Activated naive CD4-positive, alpha-beta T cell treated with anti-CD3 and anti-CD28 coated beads, Interleukin-2, amount 50 U/mL, for 72 hours (primary cell): Measurements from ENCODE around the gene COG6. TPM values are rescaled to one million over a fixed set of nuclear protein-coding genes. Genes with fewer than 3 reads are reported as not detected.

Experiments
- ATAC-seq, 2 donors: fragments of 150-1000 bp; cut with Tn5 transposase; 2 replicates each; pipeline ENCODE4 v1.10.0; 2021; ENCODE audit warnings: mild to moderate bottlenecking in 2 of 2, moderate library complexity in 2 of 2
- DNase-seq, 2 donors: peaks; one replicate each; pipeline ENCODE4 v3.0.0; 2021 to 2022; ENCODE audit warnings: low spot score in 2 of 2
- H3K27ac Mint-ChIP-seq, 2 donors: one replicate each; pipeline ENCODE4 v1.8.0; 2022; ENCODE audit warnings: mild to moderate bottlenecking in 2 of 2, mixed read lengths in 2 of 2
- H3K36me3 Mint-ChIP-seq, 2 donors: one replicate each; pipeline ENCODE4 v1.8.0; 2022; ENCODE audit warnings: mixed read lengths in 2 of 2
- H3K9me3 Mint-ChIP-seq, 2 donors: one replicate each; pipeline ENCODE4 v1.8.0; 2022; ENCODE audit warnings: mixed read lengths in 2 of 2
- total RNA-seq, 2 donors: library from RNA; stranded (reverse); gene quantifications; one replicate each; pipeline ENCODE4 v1.2.3, GENCODE V29; 2022

COG6 gene
- 10 to 100 TPM; 42.0 to 47.0 TPM for total RNA-seq

GRCh38 chr13:39655569-39656324 is at the start of gene COG6:
COG6 (plus strand) TSS chr13:39655662; CDS start chr13:39655727, 65 bp downstream.
- DNase-seq, result peak; percentile 95 to 97
- Mint-ChIP-seq H3K27ac (peak within 1 kb of the TSS; percentile 91 to 96), H3K36me3 (peaks cover 10 to 15% of the 10 kb centered on the region in 2 donors), H3K9me3 (peaks cover 7 to 9% of the 10 kb centered on the region in 2 donors)
- peak; percentile 95 to 96 for ATAC-seq

- no peak for ATAC-seq
These were observed 49.7 kb upstream of the COG6 start for GRCh38 chr13:39605677-39606320.

GRCh38 chr13:39607876-39608275 is 47.6 kb upstream of the COG6 start:
- H3K9me3 Mint-ChIP-seq, result no peaks in the 10 kb centered on the region
- DNase-seq (no peak), ATAC-seq (no peak)
- H3K36me3 Mint-ChIP-seq, result no peaks in the 10 kb centered on the region
- H3K27ac Mint-ChIP-seq, result no peak overlapping the region

More at GRCh38 chr13:39605677-39606320, 49.7 kb upstream of the COG6 start:
- H3K36me3 Mint-ChIP-seq, result no peaks in the 10 kb centered on the region
- no peak overlapping the region for H3K27ac Mint-ChIP-seq
- DNase-seq, result no peak
- no peaks in the 10 kb centered on the region for H3K9me3 Mint-ChIP-seq

- Mint-ChIP-seq H3K36me3 (no peaks in the 10 kb centered on the region), H3K27ac (no peak overlapping the region), H3K9me3 (no peaks in the 10 kb centered on the region)
- DNase-seq, result peak in 1 of 2 donors; percentile 59
- no peak for ATAC-seq
These were observed 43.3 kb upstream of the COG6 start for GRCh38 chr13:39612023-39612637.

- Mint-ChIP-seq H3K36me3 (no peaks in the 10 kb centered on the region), H3K27ac (no peak overlapping the region), H3K9me3 (no peaks in the 10 kb centered on the region)
- ATAC-seq (peak; percentile 59 to 71), DNase-seq (peak in 1 of 2 donors; percentile 26)
These were observed 39.3 kb upstream of the COG6 start for GRCh38 chr13:39616087-39616694.

GRCh38 chr13:39618561-39618960 is 36.9 kb upstream of the COG6 start:
- H3K27ac Mint-ChIP-seq, result no peak overlapping the region
- H3K36me3 Mint-ChIP-seq, result no peaks in the 10 kb centered on the region
- DNase-seq (no peak), ATAC-seq (no peak)
- no peaks in the 10 kb centered on the region for H3K9me3 Mint-ChIP-seq

- Mint-ChIP-seq H3K36me3 (no peaks in the 10 kb centered on the region), H3K9me3 (no peaks in the 10 kb centered on the region), H3K27ac (no peak overlapping the region)
- no peak for ATAC-seq
- DNase-seq, result no peak
These were observed 32.0 kb upstream of the COG6 start for GRCh38 chr13:39623466-39623865.

GRCh38 chr13:39631307-39631706 is 24.2 kb upstream of the COG6 start:
- peaks cover 0 to 9% of the 10 kb centered on the region in 2 donors for H3K36me3 Mint-ChIP-seq
- H3K9me3 Mint-ChIP-seq, result peaks cover 6 to 16% of the 10 kb centered on the region in 2 donors
- no peak for DNase-seq
- no peak overlapping the region for H3K27ac Mint-ChIP-seq
- no peak for ATAC-seq

GRCh38 chr13:39632994-39633393 is 22.5 kb upstream of the COG6 start:
- ATAC-seq, result no peak
- H3K9me3 Mint-ChIP-seq, result peaks cover 6 to 16% of the 10 kb centered on the region in 2 donors
- H3K27ac Mint-ChIP-seq, result no peak overlapping the region
- H3K36me3 Mint-ChIP-seq, result peaks cover 0 to 9% of the 10 kb centered on the region in 2 donors
- DNase-seq, result no peak

GRCh38 chr13:39635564-39635963 is 19.9 kb upstream of the COG6 start:
- no peak for DNase-seq
- Mint-ChIP-seq H3K9me3 (peaks cover 6 to 16% of the 10 kb centered on the region in 2 donors), H3K36me3 (peaks cover 0 to 9% of the 10 kb centered on the region in 2 donors), H3K27ac (no peak overlapping the region)
- no peak for ATAC-seq

- no peaks in the 10 kb centered on the region for H3K9me3 Mint-ChIP-seq
- no peak for ATAC-seq
- no peak overlapping the region for H3K27ac Mint-ChIP-seq
These were observed 17.6 kb upstream of the COG6 start for GRCh38 chr13:39637890-39638289.

GRCh38 chr13:39641645-39642044 is 13.8 kb upstream of the COG6 start:
- H3K36me3 Mint-ChIP-seq, result no peaks in the 10 kb centered on the region
- DNase-seq (no peak), ATAC-seq (no peak)
- H3K27ac Mint-ChIP-seq, result no peak overlapping the region
- no peaks in the 10 kb centered on the region for H3K9me3 Mint-ChIP-seq

More at GRCh38 chr13:39637890-39638289, 17.6 kb upstream of the COG6 start:
- H3K36me3 Mint-ChIP-seq, result no peaks in the 10 kb centered on the region
- no peak for DNase-seq

- H3K27ac Mint-ChIP-seq, result no peak overlapping the region
- ATAC-seq (no peak), DNase-seq (no peak)
- H3K9me3 Mint-ChIP-seq, result no peaks in the 10 kb centered on the region
- H3K36me3 Mint-ChIP-seq, result no peaks in the 10 kb centered on the region
These were observed 9.3 kb upstream of the COG6 start for GRCh38 chr13:39646122-39646521.

- ATAC-seq (peak in 1 of 2 donors; percentile 9), DNase-seq (peak in 1 of 2 donors; percentile 3)
- Mint-ChIP-seq H3K9me3 (peaks cover 7 to 9% of the 10 kb centered on the region in 2 donors), H3K27ac (peak overlapping the region; percentile 81 to 96), H3K36me3 (peaks cover 10 to 15% of the 10 kb centered on the region in 2 donors)
These were observed 357 bp upstream of the COG6 start for GRCh38 chr13:39655041-39655568.

GRCh38 chr13:39656325-39656677 is 839 bp downstream of the COG6 start:
- DNase-seq (no peak), ATAC-seq (no peak)
- peaks cover 7 to 9% of the 10 kb centered on the region in 2 donors for H3K9me3 Mint-ChIP-seq
- peaks cover 10 to 15% of the 10 kb centered on the region in 2 donors for H3K36me3 Mint-ChIP-seq
- H3K27ac Mint-ChIP-seq, result peak overlapping the region; percentile 91 to 96

- Mint-ChIP-seq H3K36me3 (no peaks in the 10 kb centered on the region), H3K27ac (no peak overlapping the region), H3K9me3 (no peaks in the 10 kb centered on the region)
- ATAC-seq, result no peak
- DNase-seq, result no peak
These were observed 8.0 kb downstream of the COG6 start for GRCh38 chr13:39663508-39663907.

GRCh38 chr13:39663958-39664357 is 8.5 kb downstream of the COG6 start:
- H3K36me3 Mint-ChIP-seq, result no peaks in the 10 kb centered on the region
- no peak overlapping the region for H3K27ac Mint-ChIP-seq
- DNase-seq (no peak), ATAC-seq (peak in 1 of 2 donors; percentile 41)
- no peaks in the 10 kb centered on the region for H3K9me3 Mint-ChIP-seq
